ENCODE results near the gene MED12L. TPM values are rescaled to one million over a fixed set of nuclear protein-coding genes. Genes with fewer than 3 reads are reported as not detected.

MED12L gene
- total RNA-seq, 1 experiment from 2014 or later = 14.9 TPM

- Histone ChIP-seq H3K9me3 (ENCODE audit: control insufficient read depth, low read depth, low read length) (no peaks in the 10 kb centered on the region), H4K20me1 (ENCODE audit: control insufficient read depth, insufficient read depth, insufficient read length) (no peaks in the 10 kb centered on the region), H2BK20ac (ENCODE audit: low read depth, low read length, poor library complexity, severe bottlenecking) (no peak within 1 kb of the TSS), H3K4me2 (ENCODE audit: insufficient read depth, insufficient read length, low read length) (no peak within 1 kb of the TSS), H2BK5ac (ENCODE audit: insufficient read length, low read length) (no peak within 1 kb of the TSS), H3K23me2 (ENCODE audit: insufficient read length, low read depth, low read length, poor library complexity, severe bottlenecking) (no peaks in the 10 kb centered on the region), H2AFZ (ENCODE audit: low read length) (no peak within 1 kb of the TSS), H3K4me1 (ENCODE audit: insufficient read depth, low read length) (no peaks in the 10 kb centered on the region; the same call in 1 of the 2 replicates), H4K91ac (ENCODE audit: insufficient read length, low read depth, low read length) (no peak within 1 kb of the TSS), H2AK5ac (ENCODE audit: insufficient read length, low read length) (no peak within 1 kb of the TSS), H3K56ac (ENCODE audit: insufficient read length, low read depth, low read length) (no peak within 1 kb of the TSS), H3K4ac (ENCODE audit: low read depth, low read length) (no peak within 1 kb of the TSS), H3K79me2 (ENCODE audit: insufficient read depth, low read length) (no peaks in the 10 kb centered on the region), H4K8ac (replicated peaks; ENCODE audit: insufficient read length, low read depth, low read length) (no peak within 1 kb of the TSS), H4K5ac (ENCODE audit: insufficient read length, low read depth, low read length) (no peak within 1 kb of the TSS), H3K27me3 (ENCODE audit: insufficient read depth, low read length) (no peaks in the 10 kb centered on the region), H2BK12ac (ENCODE audit: insufficient read length, low read depth, low read length) (no peak within 1 kb of the TSS), H3K9ac (ENCODE audit: extremely low read depth, insufficient read length, low read length) (no peak within 1 kb of the TSS), H3K79me1 (ENCODE audit: insufficient read depth, low read depth, low read length, poor library complexity, severe bottlenecking) (no peaks in the 10 kb centered on the region), H3T11ph (ENCODE audit: low read length) (no peak within 1 kb of the TSS), H3K27ac (ENCODE audit: insufficient read length, low read depth, low read length) (no peak within 1 kb of the TSS), H2BK120ac (ENCODE audit: low read depth, low read length, poor library complexity, severe bottlenecking) (no peak within 1 kb of the TSS), H2BK15ac (ENCODE audit: low read depth, low read length) (no peak within 1 kb of the TSS), H3K14ac (ENCODE audit: insufficient read depth, low read length) (no peak within 1 kb of the TSS), H3K23ac (ENCODE audit: insufficient read length, low read depth, low read length) (no peak within 1 kb of the TSS), H3K18ac (ENCODE audit: insufficient read length, low read depth, low read length) (no peak within 1 kb of the TSS)
- H3K4me1 Mint-ChIP-seq = no peaks in the 10 kb centered on the region; a peak in 1 of 4 replicates
- H3K36me3 Mint-ChIP-seq (ENCODE audit: insufficient read depth in 1 of 3, low read depth in 3 of 3) = peaks cover 13 to 40% (median 34%) of the 10 kb centered on the region in 3 experiments; a peak in 6 of 7 replicates
- no peak within 1 kb of the TSS; a peak in 1 of 7 replicates for H3K27ac Mint-ChIP-seq
- WGBS (ENCODE audit: extremely low coverage, insufficient read length, low lambda C conversion rate) = no CpG with 5 or more reads among the region's 4 CpGs
- DNase-seq = no peak
- H3K9me3 Mint-ChIP-seq = no peaks in the 10 kb centered on the region
- no peak within 1 kb of the TSS for H3K4me3 Mint-ChIP-seq
- TF ChIP-seq, protein P1, sequence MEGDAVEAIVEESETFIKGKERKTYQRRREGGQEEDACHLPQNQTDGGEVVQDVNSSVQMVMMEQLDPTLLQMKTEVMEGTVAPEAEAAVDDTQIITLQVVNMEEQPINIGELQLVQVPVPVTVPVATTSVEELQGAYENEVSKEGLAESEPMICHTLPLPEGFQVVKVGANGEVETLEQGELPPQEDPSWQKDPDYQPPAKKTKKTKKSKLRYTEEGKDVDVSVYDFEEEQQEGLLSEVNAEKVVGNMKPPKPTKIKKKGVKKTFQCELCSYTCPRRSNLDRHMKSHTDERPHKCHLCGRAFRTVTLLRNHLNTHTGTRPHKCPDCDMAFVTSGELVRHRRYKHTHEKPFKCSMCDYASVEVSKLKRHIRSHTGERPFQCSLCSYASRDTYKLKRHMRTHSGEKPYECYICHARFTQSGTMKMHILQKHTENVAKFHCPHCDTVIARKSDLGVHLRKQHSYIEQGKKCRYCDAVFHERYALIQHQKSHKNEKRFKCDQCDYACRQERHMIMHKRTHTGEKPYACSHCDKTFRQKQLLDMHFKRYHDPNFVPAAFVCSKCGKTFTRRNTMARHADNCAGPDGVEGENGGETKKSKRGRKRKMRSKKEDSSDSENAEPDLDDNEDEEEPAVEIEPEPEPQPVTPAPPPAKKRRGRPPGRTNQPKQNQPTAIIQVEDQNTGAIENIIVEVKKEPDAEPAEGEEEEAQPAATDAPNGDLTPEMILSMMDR (conservative IDR thresholded peaks at IDR 0.05) = no peak
- H3K27me3 Mint-ChIP-seq (ENCODE audit: low read depth) = no peaks in the 10 kb centered on the region
Observed at GRCh38 chr3:151384741-151385174, 299.3 kb downstream of the MED12L start, which contains the start of gene P2RY12. Gene P2RY12, minus strand, starts transcription at chr3:151384753. Its CDS starts 45,908 bp downstream, at chr3:151338845.

Data from H9 (cell line).